DOHH2 (cell line): ENCODE data around the gene NSD2.
"Not testable (repeated sequence)": the region's sequence is repeated elsewhere in the genome, so short reads cannot be mapped to it uniquely, and the experiment has no call there.

Experiments
- EZH2phosphoT487 ChIP-seq: fragments of 200-600 bp; sonication (generic); IDR thresholded peaks from 2 replicates; pipeline ENCODE4 v1.6.1; 2017; ENCODE audit warnings: borderline replicate concordance, mild to moderate bottlenecking, antibody characterized with exemption, low read length, moderate library complexity, mixed read lengths
- TF ChIP-seq, protein P1 (sequence below): fragments of 200-600 bp; sonication (generic); IDR thresholded peaks from one replicate; pipeline ENCODE4 v1.5.1; 2014; ENCODE audit warnings: antibody characterized with exemption, mild to moderate bottlenecking, low read depth, low read length; ENCODE audit not compliant: poor library complexity, severe bottlenecking

DNA sequence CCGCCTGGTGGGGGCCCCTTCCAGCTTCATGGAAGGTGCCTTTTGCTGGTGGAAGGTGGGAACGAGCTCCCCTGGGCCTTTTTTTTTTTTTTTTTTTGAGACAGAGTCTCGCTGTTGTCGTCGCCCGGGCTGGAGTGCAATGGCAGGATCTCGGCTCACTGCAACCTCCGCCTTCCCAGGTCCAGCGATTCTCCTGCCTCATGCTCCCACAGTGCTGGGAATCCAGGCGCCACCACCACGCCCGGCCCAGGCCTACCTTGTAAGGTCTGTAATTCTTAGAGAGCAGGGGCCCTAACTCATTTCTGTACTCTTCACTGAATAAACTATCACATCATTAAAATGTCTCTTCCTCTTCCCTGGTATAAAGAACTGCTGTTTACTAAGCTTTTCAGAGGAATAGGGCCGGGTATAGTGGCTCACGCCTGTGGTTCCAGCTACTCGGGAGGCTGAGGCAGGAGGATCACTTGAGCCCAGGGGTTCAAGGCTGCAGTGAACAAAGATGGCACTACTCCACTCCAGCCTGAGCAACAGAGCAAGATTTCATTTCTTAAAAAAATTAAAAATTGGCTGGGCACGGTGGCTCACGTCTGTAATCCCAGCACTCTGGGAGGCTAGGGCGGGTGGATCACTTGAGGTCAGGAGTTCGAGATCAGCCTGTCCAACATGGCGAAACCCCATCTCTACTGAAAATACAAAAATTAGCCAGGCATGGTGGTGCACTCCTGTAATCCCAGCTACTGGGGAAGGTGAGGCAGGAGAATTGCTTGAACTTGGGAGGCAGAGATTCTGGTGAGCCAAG lies 122.7 kb downstream of the NSD2 start:
- TF ChIP-seq, protein P1, sequence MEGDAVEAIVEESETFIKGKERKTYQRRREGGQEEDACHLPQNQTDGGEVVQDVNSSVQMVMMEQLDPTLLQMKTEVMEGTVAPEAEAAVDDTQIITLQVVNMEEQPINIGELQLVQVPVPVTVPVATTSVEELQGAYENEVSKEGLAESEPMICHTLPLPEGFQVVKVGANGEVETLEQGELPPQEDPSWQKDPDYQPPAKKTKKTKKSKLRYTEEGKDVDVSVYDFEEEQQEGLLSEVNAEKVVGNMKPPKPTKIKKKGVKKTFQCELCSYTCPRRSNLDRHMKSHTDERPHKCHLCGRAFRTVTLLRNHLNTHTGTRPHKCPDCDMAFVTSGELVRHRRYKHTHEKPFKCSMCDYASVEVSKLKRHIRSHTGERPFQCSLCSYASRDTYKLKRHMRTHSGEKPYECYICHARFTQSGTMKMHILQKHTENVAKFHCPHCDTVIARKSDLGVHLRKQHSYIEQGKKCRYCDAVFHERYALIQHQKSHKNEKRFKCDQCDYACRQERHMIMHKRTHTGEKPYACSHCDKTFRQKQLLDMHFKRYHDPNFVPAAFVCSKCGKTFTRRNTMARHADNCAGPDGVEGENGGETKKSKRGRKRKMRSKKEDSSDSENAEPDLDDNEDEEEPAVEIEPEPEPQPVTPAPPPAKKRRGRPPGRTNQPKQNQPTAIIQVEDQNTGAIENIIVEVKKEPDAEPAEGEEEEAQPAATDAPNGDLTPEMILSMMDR = not testable (repeated sequence)
- not testable (repeated sequence) for TF ChIP-seq EZH2phosphoT487
